GM12891 (cell line): ENCODE measurements around the gene MT1H.

Experiments
- DNase-seq: peaks from one replicate; pipeline ENCODE4 v3.0.0; 2011; ENCODE audit warnings: low spot score; ENCODE audit not compliant: insufficient read length
- FAIRE-seq: peaks from 2 replicates; lab custom pipeline; 2011; peaks lifted over from hg19 to GRCh38; lab: Jason Lieb, UNC
- PAX5 ChIP-seq: IDR thresholded peaks from 2 replicates; pipeline ENCODE4 v1.6.1; 2011; ENCODE audit warnings: low read length, moderate library complexity, mild to moderate bottlenecking; ENCODE audit not compliant: insufficient read depth, severe bottlenecking
- POLR2A ChIP-seq: IDR thresholded peaks from 2 replicates; pipeline ENCODE4 v1.6.1; 2011; ENCODE audit warnings: low read depth, low read length, control low read depth
- POLR2AphosphoS5 ChIP-seq: IDR thresholded peaks from 2 replicates; pipeline ENCODE4 v1.6.1; 2011; ENCODE audit warnings: low read depth, low read length, control low read depth
- POU2F2 ChIP-seq: IDR thresholded peaks from 2 replicates; pipeline ENCODE4 v1.6.1; 2011; ENCODE audit warnings: low read depth, mild to moderate bottlenecking, control low read depth, low read length, moderate library complexity
- SPI1 ChIP-seq: IDR thresholded peaks from 2 replicates; pipeline ENCODE4 v1.6.1; 2011; ENCODE audit warnings: low read depth, low read length, control low read depth
- TAF1 ChIP-seq: IDR thresholded peaks from 2 replicates; pipeline ENCODE4 v1.6.1; 2011; ENCODE audit warnings: low read depth, low read length, control low read depth

Gene MT1H

GRCh38 chr16:56629531-56629930, 40.1 kb upstream of the MT1H start:
- FAIRE-seq (no peak), DNase-seq (no peak)
- TF ChIP-seq SPI1 (peak; percentile 60; the same call in 1 of the 2 replicates), POU2F2 (no peak)

GRCh38 chr16:56630134-56630533, 39.5 kb upstream of the MT1H start:
- peak; percentile 84 for FAIRE-seq
- no peak for DNase-seq
- TF ChIP-seq SPI1, result peak; percentile 90
- TF ChIP-seq POLR2A, result no peak
- TF ChIP-seq POU2F2, result no peak

GRCh38 chr16:56631197-56631596, 38.4 kb upstream of the MT1H start:
- TF ChIP-seq POU2F2 (no peak), SPI1 (no peak), POLR2AphosphoS5 (no peak), TAF1 (no peak), POLR2A (no peak), PAX5 (no peak)
- no peak for DNase-seq
- FAIRE-seq, result no peak

GRCh38 chr16:56631832-56632155, 37.8 kb upstream of the MT1H start:
- TF ChIP-seq TAF1 (no peak), POU2F2 (no peak), POLR2A (no peak), SPI1 (no peak), PAX5 (no peak), POLR2AphosphoS5 (no peak)
- FAIRE-seq, result no peak
- no peak for DNase-seq

- no peak for DNase-seq
- TF ChIP-seq POLR2AphosphoS5 (no peak), PAX5 (no peak), POLR2A (no peak), SPI1 (no peak), POU2F2 (no peak), TAF1 (no peak)
- no peak for FAIRE-seq
Observed at GRCh38 chr16:56632156-56632847, 37.3 kb upstream of the MT1H start, which contains the start of gene MT1M. MT1M (plus strand) TSS chr16:56632659; CDS start chr16:56632732, 73 bp downstream.

- TF ChIP-seq PAX5 (no peak), POLR2AphosphoS5 (no peak)
- DNase-seq (no peak), FAIRE-seq (no peak)
Observed at GRCh38 chr16:56632848-56633365, 36.7 kb upstream of the MT1H start.

GRCh38 chr16:56633535-56633934, 36.1 kb upstream of the MT1H start:
- no peak for TF ChIP-seq POU2F2
- no peak for TF ChIP-seq POLR2AphosphoS5
- TF ChIP-seq SPI1, result no peak
- TF ChIP-seq TAF1, result no peak
- no peak for TF ChIP-seq POLR2A
- no peak for TF ChIP-seq PAX5
- FAIRE-seq (no peak), DNase-seq (no peak)

GRCh38 chr16:56634715-56635440, 34.7 kb upstream of the MT1H start:
- TF ChIP-seq SPI1 (no peak), POLR2A (no peak), POLR2AphosphoS5 (no peak), PAX5 (no peak), POU2F2 (no peak), TAF1 (no peak)
- FAIRE-seq, result no peak
- no peak for DNase-seq

- TF ChIP-seq TAF1 (no peak), SPI1 (no peak), POU2F2 (no peak), POLR2A (no peak), POLR2AphosphoS5 (no peak), PAX5 (no peak)
- DNase-seq, result no peak
- FAIRE-seq, result no peak
Observed at GRCh38 chr16:56635441-56635967, 34.1 kb upstream of the MT1H start.
